GM18508 (cell line): ENCODE measurements around the gene USP32.

Experiments used
- ATAC-seq: cut with Tn5 transposase; IDR thresholded peaks from one replicate; pipeline ENCODE4 v1.9.1; 2021; ENCODE audit warnings: moderate number of reproducible peaks; ENCODE audit not compliant: insufficient read depth, unreplicated experiment

The USP32 gene

GRCh38 chr17:60145006-60145935 lies 246.7 kb downstream of the USP32 start:
- ATAC-seq, result no peak

- no peak for ATAC-seq
These were observed 248.9 kb downstream of the USP32 start for GRCh38 chr17:60142872-60143499.

GRCh38 chr17:60141111-60142018 lies 250.6 kb downstream of the USP32 start:
- no peak for ATAC-seq

- ATAC-seq, result no peak
These were observed 252.3 kb downstream of the USP32 start for GRCh38 chr17:60139438-60140285.

- no peak for ATAC-seq
These were observed 253.0 kb downstream of the USP32 start for GRCh38 chr17:60138769-60139437.

GRCh38 chr17:60137731-60138130 lies 254.2 kb downstream of the USP32 start:
- no peak for ATAC-seq

GRCh38 chr17:60135951-60136666 lies 255.8 kb downstream of the USP32 start:
- ATAC-seq, result no peak

GRCh38 chr17:60135151-60135950 lies 256.6 kb downstream of the USP32 start:
- peak; percentile 56 for ATAC-seq

GRCh38 chr17:60134396-60135150 lies 257.4 kb downstream of the USP32 start:
- no peak for ATAC-seq

GRCh38 chr17:60130466-60130865 lies 261.5 kb downstream of the USP32 start:
- ATAC-seq, result no peak

- no peak for ATAC-seq
These were observed 262.8 kb downstream of the USP32 start for GRCh38 chr17:60129164-60129563.
